PFSK-1 (cell line): ENCODE data around the gene C20orf173.

Experiments used
- FOXP2 ChIP-seq: optimal IDR thresholded peaks from 2 replicates; pipeline ENCODE3; 2011; ENCODE audit warnings: borderline replicate concordance, control low read depth, inconsistent platforms; ENCODE audit not compliant: insufficient read depth; ENCODE audit errors: extremely low read length, extremely low read depth
- POLR2AphosphoS5 ChIP-seq: IDR thresholded peaks from 2 replicates; pipeline ENCODE4 v1.6.1; 2012; ENCODE audit warnings: low read depth, mild to moderate bottlenecking, control low read depth, low read length, moderate library complexity
- SIN3A ChIP-seq: IDR thresholded peaks from 2 replicates; pipeline ENCODE4 v1.6.1; 2012; ENCODE audit warnings: mild to moderate bottlenecking, low read length, moderate library complexity, borderline replicate concordance; ENCODE audit not compliant: insufficient read depth
- TAF1 ChIP-seq: IDR thresholded peaks from 2 replicates; pipeline ENCODE4 v1.6.1; 2012; ENCODE audit warnings: low read length, control low read depth, borderline replicate concordance; ENCODE audit not compliant: insufficient read depth
- TF ChIP-seq, protein P1 (sequence below), 2 experiments: IDR thresholded peaks; 2 replicates each; pipeline versions ENCODE4 v1.6.1 to v1.8.0; 2011 to 2012; ENCODE audit warnings: low read depth in 2 of 2, low read length in 2 of 2, control low read depth in 1 of 2, inconsistent platforms in 1 of 2, mild to moderate bottlenecking in 1 of 2, moderate library complexity in 1 of 2; ENCODE audit not compliant: insufficient read depth in 1 of 2

DNA sequence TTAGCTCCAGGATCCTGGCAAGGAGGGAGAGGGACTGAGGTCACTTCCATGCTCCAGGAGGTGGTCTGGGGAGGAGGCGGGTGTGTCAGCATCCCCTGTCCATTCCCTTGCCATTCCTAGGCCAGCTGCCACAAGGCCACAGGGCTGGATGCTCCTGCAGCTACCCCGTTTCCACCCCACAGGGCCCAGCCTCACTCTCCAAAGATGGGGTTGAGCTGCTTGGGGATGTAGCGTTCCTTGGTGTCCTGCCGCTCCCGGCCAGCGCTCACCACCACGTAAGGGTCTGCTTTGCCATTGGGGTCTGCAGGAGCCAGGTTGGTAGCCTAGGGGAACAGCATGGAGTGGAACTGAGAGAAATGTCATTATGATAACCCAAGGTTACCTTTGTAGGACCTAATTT, 35.5 kb upstream of the C20orf173 start:
- TF ChIP-seq POLR2AphosphoS5 = no peak
- TF ChIP-seq TAF1 = no peak
- TF ChIP-seq, protein P1, sequence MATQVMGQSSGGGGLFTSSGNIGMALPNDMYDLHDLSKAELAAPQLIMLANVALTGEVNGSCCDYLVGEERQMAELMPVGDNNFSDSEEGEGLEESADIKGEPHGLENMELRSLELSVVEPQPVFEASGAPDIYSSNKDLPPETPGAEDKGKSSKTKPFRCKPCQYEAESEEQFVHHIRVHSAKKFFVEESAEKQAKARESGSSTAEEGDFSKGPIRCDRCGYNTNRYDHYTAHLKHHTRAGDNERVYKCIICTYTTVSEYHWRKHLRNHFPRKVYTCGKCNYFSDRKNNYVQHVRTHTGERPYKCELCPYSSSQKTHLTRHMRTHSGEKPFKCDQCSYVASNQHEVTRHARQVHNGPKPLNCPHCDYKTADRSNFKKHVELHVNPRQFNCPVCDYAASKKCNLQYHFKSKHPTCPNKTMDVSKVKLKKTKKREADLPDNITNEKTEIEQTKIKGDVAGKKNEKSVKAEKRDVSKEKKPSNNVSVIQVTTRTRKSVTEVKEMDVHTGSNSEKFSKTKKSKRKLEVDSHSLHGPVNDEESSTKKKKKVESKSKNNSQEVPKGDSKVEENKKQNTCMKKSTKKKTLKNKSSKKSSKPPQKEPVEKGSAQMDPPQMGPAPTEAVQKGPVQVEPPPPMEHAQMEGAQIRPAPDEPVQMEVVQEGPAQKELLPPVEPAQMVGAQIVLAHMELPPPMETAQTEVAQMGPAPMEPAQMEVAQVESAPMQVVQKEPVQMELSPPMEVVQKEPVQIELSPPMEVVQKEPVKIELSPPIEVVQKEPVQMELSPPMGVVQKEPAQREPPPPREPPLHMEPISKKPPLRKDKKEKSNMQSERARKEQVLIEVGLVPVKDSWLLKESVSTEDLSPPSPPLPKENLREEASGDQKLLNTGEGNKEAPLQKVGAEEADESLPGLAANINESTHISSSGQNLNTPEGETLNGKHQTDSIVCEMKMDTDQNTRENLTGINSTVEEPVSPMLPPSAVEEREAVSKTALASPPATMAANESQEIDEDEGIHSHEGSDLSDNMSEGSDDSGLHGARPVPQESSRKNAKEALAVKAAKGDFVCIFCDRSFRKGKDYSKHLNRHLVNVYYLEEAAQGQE (IDR thresholded peaks at IDR 0.05; ENCODE audit: insufficient read depth in 1 of 2, low read depth in 2 of 2, low read length in 2 of 2) = no peak
- no peak for TF ChIP-seq SIN3A
- TF ChIP-seq FOXP2 = no peak
